ENCODE measurements around the gene HDAC6. TPM values are rescaled to one million over a fixed set of nuclear protein-coding genes. Genes with fewer than 3 reads are reported as not detected.

The HDAC6 gene
- total RNA-seq, 4 donors from 2014 or later = 67.3 to 129 (median 93.2) TPM

DNA sequence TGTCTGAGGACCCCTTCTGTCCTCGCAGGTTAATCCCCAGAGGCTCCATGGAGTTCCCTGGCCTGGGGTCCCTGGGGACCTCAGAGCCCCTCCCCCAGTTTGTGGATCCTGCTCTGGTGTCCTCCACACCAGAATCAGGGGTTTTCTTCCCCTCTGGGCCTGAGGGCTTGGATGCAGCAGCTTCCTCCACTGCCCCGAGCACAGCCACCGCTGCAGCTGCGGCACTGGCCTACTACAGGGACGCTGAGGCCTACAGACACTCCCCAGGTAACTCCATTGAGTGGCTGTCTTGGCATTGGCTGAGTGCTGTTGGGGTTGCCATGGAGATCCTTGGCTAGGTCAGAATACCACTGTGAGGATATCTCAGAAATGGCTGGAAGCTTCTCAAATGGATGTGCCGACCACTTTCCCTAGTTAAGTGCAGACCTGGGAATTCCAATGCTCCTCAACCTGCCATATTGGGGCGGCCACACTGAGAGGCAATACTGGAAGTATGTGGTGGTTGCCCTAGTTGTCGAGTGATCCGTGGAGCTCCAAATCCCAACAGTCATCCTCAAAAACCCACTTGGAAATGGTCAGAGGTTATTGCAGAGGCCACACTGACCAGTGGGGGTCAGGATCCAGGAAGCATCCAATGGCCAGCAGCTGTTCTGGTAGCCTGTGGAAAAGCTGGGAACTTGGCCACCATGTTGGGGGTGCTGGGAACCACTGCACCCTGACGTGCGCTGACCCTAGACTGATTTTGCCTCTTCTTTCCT lies 10.6 kb upstream of the HDAC6 start:
- no peak for DNase-seq (ENCODE audit: low spot score in 2 of 2)
- Histone ChIP-seq H3K9me3 (no peaks in the 10 kb centered on the region), H3K27me3 (no peaks in the 10 kb centered on the region), H3K4me3 (no peak overlapping the region), H3K4me1 (no peaks in the 10 kb centered on the region), H3K27ac (no peak overlapping the region), H3K36me3 (no peaks in the 10 kb centered on the region)
- TF ChIP-seq POLR2A (IDR thresholded peaks at IDR 0.05) (no peak), POLR2AphosphoS5 (IDR thresholded peaks at IDR 0.05) (no peak), EP300 (IDR thresholded peaks at IDR 0.05) (no peak)
- TF ChIP-seq, protein P1, sequence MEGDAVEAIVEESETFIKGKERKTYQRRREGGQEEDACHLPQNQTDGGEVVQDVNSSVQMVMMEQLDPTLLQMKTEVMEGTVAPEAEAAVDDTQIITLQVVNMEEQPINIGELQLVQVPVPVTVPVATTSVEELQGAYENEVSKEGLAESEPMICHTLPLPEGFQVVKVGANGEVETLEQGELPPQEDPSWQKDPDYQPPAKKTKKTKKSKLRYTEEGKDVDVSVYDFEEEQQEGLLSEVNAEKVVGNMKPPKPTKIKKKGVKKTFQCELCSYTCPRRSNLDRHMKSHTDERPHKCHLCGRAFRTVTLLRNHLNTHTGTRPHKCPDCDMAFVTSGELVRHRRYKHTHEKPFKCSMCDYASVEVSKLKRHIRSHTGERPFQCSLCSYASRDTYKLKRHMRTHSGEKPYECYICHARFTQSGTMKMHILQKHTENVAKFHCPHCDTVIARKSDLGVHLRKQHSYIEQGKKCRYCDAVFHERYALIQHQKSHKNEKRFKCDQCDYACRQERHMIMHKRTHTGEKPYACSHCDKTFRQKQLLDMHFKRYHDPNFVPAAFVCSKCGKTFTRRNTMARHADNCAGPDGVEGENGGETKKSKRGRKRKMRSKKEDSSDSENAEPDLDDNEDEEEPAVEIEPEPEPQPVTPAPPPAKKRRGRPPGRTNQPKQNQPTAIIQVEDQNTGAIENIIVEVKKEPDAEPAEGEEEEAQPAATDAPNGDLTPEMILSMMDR (IDR thresholded peaks at IDR 0.05) = no peak
- WGBS = 82% methylated on average over 7 of the region's 11 CpGs

DNA sequence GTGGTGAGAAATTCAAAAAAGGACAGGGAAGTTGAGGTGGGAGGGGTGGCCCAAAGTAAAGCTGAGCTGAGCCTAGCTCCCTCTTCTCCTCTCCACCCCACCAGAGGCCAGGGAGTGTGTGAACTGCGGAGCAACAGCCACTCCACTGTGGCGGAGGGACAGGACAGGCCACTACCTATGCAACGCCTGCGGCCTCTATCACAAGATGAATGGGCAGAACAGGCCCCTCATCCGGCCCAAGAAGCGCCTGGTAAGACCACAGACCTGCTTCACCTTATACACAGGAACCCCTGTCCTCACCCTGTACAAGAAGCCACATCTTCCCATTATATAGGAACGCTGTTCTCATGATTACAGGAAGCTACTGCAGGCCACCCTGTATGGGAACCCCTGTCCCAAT lies 9.6 kb upstream of the HDAC6 start:
- Histone ChIP-seq H3K27ac (no peak overlapping the region), H3K27me3 (no peaks in the 10 kb centered on the region), H3K4me3 (no peak overlapping the region), H3K36me3 (no peaks in the 10 kb centered on the region), H3K4me1 (no peaks in the 10 kb centered on the region), H3K9me3 (no peaks in the 10 kb centered on the region)
- TF ChIP-seq POLR2A (IDR thresholded peaks at IDR 0.05) (no peak), EP300 (IDR thresholded peaks at IDR 0.05) (no peak), POLR2AphosphoS5 (IDR thresholded peaks at IDR 0.05) (no peak)
- TF ChIP-seq, protein P1 (IDR thresholded peaks at IDR 0.05) = no peak
- WGBS = 57% methylated on average over 7 of the region's 7 CpGs
- DNase-seq (ENCODE audit: low spot score in 2 of 2) = no peak

DNA sequence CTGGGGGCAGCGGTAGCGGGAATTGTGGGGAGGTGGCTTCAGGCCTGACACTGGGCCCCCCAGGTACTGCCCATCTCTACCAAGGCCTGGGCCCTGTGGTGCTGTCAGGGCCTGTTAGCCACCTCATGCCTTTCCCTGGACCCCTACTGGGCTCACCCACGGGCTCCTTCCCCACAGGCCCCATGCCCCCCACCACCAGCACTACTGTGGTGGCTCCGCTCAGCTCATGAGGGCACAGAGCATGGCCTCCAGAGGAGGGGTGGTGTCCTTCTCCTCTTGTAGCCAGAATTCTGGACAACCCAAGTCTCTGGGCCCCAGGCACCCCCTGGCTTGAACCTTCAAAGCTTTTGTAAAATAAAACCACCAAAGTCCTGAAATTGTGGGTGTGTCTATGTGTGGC lies 7.9 kb upstream of the HDAC6 start:
- Histone ChIP-seq H3K4me3 (no peak overlapping the region), H3K27me3 (no peaks in the 10 kb centered on the region), H3K9me3 (no peaks in the 10 kb centered on the region), H3K27ac (no peak overlapping the region), H3K36me3 (no peaks in the 10 kb centered on the region), H3K4me1 (no peaks in the 10 kb centered on the region)
- no peak for DNase-seq (ENCODE audit: low spot score in 2 of 2)
- WGBS = 84% methylated on average over 4 of the region's 4 CpGs
- TF ChIP-seq EP300 (IDR thresholded peaks at IDR 0.05) (no peak), POLR2A (IDR thresholded peaks at IDR 0.05) (no peak), POLR2AphosphoS5 (IDR thresholded peaks at IDR 0.05) (no peak)
- TF ChIP-seq, protein P1 (IDR thresholded peaks at IDR 0.05) = no peak

DNA sequence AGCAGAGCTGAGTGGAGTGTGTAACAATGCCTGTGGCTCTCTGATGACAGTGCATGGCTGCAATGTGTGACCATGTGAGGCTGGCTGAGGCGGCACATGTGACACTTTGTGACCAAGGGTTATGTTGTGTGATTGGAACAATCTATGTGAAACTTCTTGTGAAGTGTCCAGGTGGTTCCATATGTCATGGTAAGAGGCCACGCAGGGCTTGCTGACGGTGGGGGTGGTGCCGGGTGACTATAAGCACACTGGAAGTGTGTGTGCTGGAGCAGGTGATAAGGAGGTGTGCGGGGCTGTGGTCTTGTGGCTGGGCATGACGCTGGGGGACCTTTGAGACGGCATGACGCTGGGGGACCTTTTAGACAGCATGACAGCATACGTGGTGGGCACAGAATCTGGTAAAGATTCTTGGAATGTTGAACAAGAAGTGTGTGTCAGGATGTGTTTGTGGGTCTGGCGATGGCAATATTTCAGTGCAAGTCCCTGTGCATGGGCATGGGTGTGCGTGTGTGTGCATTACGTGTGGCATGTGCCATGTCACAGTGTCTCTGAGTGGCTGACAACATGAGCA lies 7.4 kb upstream of the HDAC6 start:
- WGBS = 86% methylated on average over 12 of the region's 12 CpGs
- H3K27ac ChIP-seq = no peak overlapping the region
- no peak for DNase-seq (ENCODE audit: low spot score in 2 of 2)
- no peaks in the 10 kb centered on the region for H3K27me3 ChIP-seq
- H3K4me1 ChIP-seq = no peaks in the 10 kb centered on the region
- no peaks in the 10 kb centered on the region for H3K36me3 ChIP-seq
- no peaks in the 10 kb centered on the region for H3K9me3 ChIP-seq
- TF ChIP-seq POLR2A (IDR thresholded peaks at IDR 0.05) (no peak), POLR2AphosphoS5 (IDR thresholded peaks at IDR 0.05) (no peak), EP300 (IDR thresholded peaks at IDR 0.05) (no peak)
- TF ChIP-seq, protein P1 (IDR thresholded peaks at IDR 0.05) = no peak
- no peak overlapping the region for H3K4me3 ChIP-seq

DNA sequence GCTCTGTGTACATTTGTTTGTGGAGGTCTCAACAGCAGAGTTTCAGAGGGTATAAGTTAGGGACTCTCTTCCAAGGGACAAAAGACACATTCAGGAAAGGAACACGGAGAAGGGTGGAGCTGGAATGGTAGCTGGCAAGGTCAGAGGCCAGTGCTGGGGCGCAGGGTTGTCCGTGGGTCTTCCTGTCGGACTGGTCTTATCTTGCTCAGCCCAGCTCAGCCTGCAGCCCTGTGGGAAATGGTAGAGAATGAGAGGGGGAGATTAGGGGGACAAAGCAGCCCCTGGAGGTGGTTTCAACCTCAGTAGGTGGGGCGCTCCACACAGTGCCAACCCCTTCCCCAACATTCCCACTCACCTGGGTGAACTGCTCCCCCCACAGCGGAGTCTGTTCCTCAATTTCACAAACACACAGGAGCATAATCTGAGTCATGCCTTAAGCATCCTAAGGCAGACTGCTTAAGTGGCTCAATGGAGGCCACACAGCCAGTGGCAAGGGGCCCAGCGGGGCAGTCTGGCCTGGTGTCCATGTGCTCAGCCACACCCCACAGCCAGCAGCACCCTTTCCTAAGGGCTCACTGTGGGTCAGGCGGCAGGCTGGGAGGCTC lies 6.9 kb upstream of the HDAC6 start:
- Histone ChIP-seq H3K9me3 (no peaks in the 10 kb centered on the region), H3K36me3 (no peaks in the 10 kb centered on the region), H3K4me3 (no peak overlapping the region), H3K4me1 (no peaks in the 10 kb centered on the region), H3K27me3 (no peaks in the 10 kb centered on the region), H3K27ac (no peak overlapping the region)
- TF ChIP-seq POLR2AphosphoS5 (IDR thresholded peaks at IDR 0.05) = no peak
- TF ChIP-seq, protein P1 (IDR thresholded peaks at IDR 0.05) = no peak
- no peak for TF ChIP-seq POLR2A (IDR thresholded peaks at IDR 0.05)
- TF ChIP-seq EP300 (IDR thresholded peaks at IDR 0.05) = no peak
- WGBS = 58% methylated on average over 7 of the region's 8 CpGs
- DNase-seq (ENCODE audit: low spot score in 2 of 2) = no peak

All from suprapubic skin (tissue), 4 donors.